B cell (primary cell): Measurements from ENCODE around the gene LHPP. TPM values are rescaled to one million over a fixed set of nuclear protein-coding genes. Genes with fewer than 3 reads are reported as not detected.

ENCODE experiments used
- ATAC-seq: fragments of 200-7000 bp; cut with Tn5 transposase; one replicate; pipeline ENCODE4 v1.10.0; 2021; ENCODE audit warnings: low read depth, mild to moderate bottlenecking, moderate number of reproducible peaks, moderate library complexity
- CTCF ChIA-PET: fragments of 350-600 bp; sonication (Branson Sonifier 250); formaldehyde crosslinking; loops from one replicate; lab custom pipeline; 2021; ENCODE audit warnings: antibody characterized with exemption, inconsistent platforms; lab: Charles Lee
- POLR2A ChIA-PET: fragments of 350-600 bp; sonication (Branson Sonifier 250); formaldehyde crosslinking; loops from one replicate; lab custom pipeline; 2021; ENCODE audit warnings: antibody characterized with exemption; lab: Charles Lee
- DNase-seq: peaks from one replicate; pipeline ENCODE4 v3.0.0; 2013
- H2AFZ ChIP-seq: 2 replicates; pipeline ENCODE4 v1.6.1; 2012; ENCODE audit warnings: mild to moderate bottlenecking, low read depth, low read length; ENCODE audit not compliant: insufficient read depth, poor library complexity, severe bottlenecking
- H3K27ac ChIP-seq, 2 donors: 1 replicate in 1 of 2; 2 replicates in 1 of 2; pipeline ENCODE4 v1.5.1; 2012 to 2013; ENCODE audit warnings: low read length in 2 of 2, mild to moderate bottlenecking in 2 of 2, moderate library complexity in 1 of 2
- H3K27me3 ChIP-seq, 4 experiments: fragments of 200-600 bp in 1 of 4; sonication (generic) in 1 of 4; replicated peaks in 1 of 4; 1 replicate in 2 of 4; 2 replicates in 2 of 4; pipeline versions ENCODE4 v1.6.1 to v1.7.0; 2013 to 2016; ENCODE audit warnings: low read length in 3 of 4, mild to moderate bottlenecking in 2 of 4, mixed read lengths in 1 of 4, moderate library complexity in 1 of 4; ENCODE audit not compliant: insufficient read depth in 4 of 4, control insufficient read depth in 3 of 4; ENCODE audit errors: control extremely low read depth in 1 of 4
- H3K36me3 ChIP-seq, 2 experiments: replicated peaks in 1 of 2; 1 replicate in 1 of 2; 2 replicates in 1 of 2; pipeline versions ENCODE4 v1.6.1 to v1.7.1; 2013; ENCODE audit warnings: low read length in 1 of 2; ENCODE audit not compliant: insufficient read depth in 2 of 2, control insufficient read depth in 1 of 2; ENCODE audit errors: control extremely low read depth in 1 of 2, extremely low read depth in 1 of 2
- H3K4me1 ChIP-seq, 2 donors: fragments of 200-600 bp in 1 of 2; sonication (generic) in 1 of 2; 1 replicate in 1 of 2; 2 replicates in 1 of 2; pipeline versions ENCODE4 v1.5.1 to v1.6.1; 2013 to 2017; ENCODE audit warnings: low read length in 2 of 2; ENCODE audit not compliant: control insufficient read depth in 2 of 2, insufficient read depth in 2 of 2
- H3K4me2 ChIP-seq: replicated peaks from 2 replicates; pipeline ENCODE3; 2012; ENCODE audit warnings: mild to moderate bottlenecking, low read depth, low read length; ENCODE audit not compliant: poor library complexity, severe bottlenecking
- H3K4me3 ChIP-seq, 5 experiments: fragments of 200-600 bp in 1 of 5; sonication (generic) in 1 of 5; 1 replicate in 3 of 5; 2 replicates in 2 of 5; pipeline versions ENCODE4 v1.5.1 to v1.7.0; 2011 to 2016; ENCODE audit warnings: low read length in 4 of 5, mild to moderate bottlenecking in 4 of 5, low read depth in 2 of 5, control low read depth in 1 of 5, moderate library complexity in 1 of 5; ENCODE audit not compliant: insufficient read depth in 1 of 5; ENCODE audit errors: control extremely low read depth in 1 of 5, extremely low read depth in 1 of 5
- H3K79me2 ChIP-seq: fragments of 200-600 bp; sonication (generic); one replicate; pipeline ENCODE4 v1.6.0; 2016; ENCODE audit warnings: low read length; ENCODE audit not compliant: control insufficient read depth, insufficient read depth
- H3K9ac ChIP-seq: fragments of 200-600 bp; sonication (generic); 2 replicates; pipeline ENCODE4 v1.6.1; 2017; ENCODE audit warnings: mild to moderate bottlenecking, low read length, moderate library complexity
- H3K9me3 ChIP-seq, 3 donors: one replicate each; pipeline versions ENCODE4 v1.6.1 to v1.7.1; 2013; ENCODE audit warnings: low read length in 2 of 3; ENCODE audit not compliant: control insufficient read depth in 2 of 3, insufficient read depth in 1 of 3; ENCODE audit errors: control extremely low read depth in 1 of 3
- H4K20me1 ChIP-seq: 2 replicates; pipeline ENCODE4 v1.6.0; 2012; ENCODE audit warnings: mild to moderate bottlenecking, low read length; ENCODE audit not compliant: insufficient read depth, control insufficient read depth, poor library complexity, severe bottlenecking
- H3K27ac Mint-ChIP-seq: one replicate; pipeline ENCODE4 v1.8.0; 2021; ENCODE audit warnings: mixed read lengths
- H3K27me3 Mint-ChIP-seq: one replicate; pipeline ENCODE4 v1.8.0; 2021; ENCODE audit warnings: mixed read lengths
- H3K4me1 Mint-ChIP-seq: one replicate; pipeline ENCODE4 v1.8.0; 2021; ENCODE audit warnings: mixed read lengths
- H3K4me3 Mint-ChIP-seq: one replicate; pipeline ENCODE4 v1.8.0; 2021; ENCODE audit warnings: mixed read lengths
- H3K9me3 Mint-ChIP-seq: one replicate; pipeline ENCODE4 v1.8.0; 2022; ENCODE audit warnings: mixed read lengths; ENCODE audit not compliant: insufficient read depth
- EZH2 ChIP-seq: IDR thresholded peaks from 2 replicates; pipeline ENCODE4 v1.6.1; 2012; ENCODE audit warnings: borderline replicate concordance, low read depth, mild to moderate bottlenecking, moderate library complexity, low read length; ENCODE audit not compliant: insufficient read depth, poor library complexity, severe bottlenecking
- WGBS: methylation state at CpG from one replicate; pipeline ENCODE4 v1.1.5; 2013; ENCODE audit warnings: missing lambda C conversion rate; ENCODE audit not compliant: insufficient coverage; 5-methylcytosine and 5-hydroxymethylcytosine counted together
- intact Hi-C: fragments of 100-400 bp; cut with micrococcal nuclease; formaldehyde crosslinking; loops from one replicate; pipeline ENCODE4 v1.10.0; 2022
- polyA plus RNA-seq: library from polyadenylated mRNA; depleted of rRNA; stranded (reverse); fragments of >200 nt; gene quantifications from 2 replicates; pipeline ENCODE4 v1.2.3, GENCODE V29; 2012
- total RNA-seq, 2 donors: library from RNA; stranded (reverse); fragments of 120-200 nt in 1 of 2; gene quantifications; 1 replicate in 1 of 2; 2 replicates in 1 of 2; pipeline versions ENCODE4 v1.2.3 to v1.2.4, GENCODE V29; 2013 to 2022
- TF ChIP-seq, protein P1 (sequence below): fragments of 200-600 bp; IDR thresholded peaks from one replicate; pipeline ENCODE4 v1.8.0; 2022; ENCODE audit warnings: antibody characterized with exemption, mild to moderate bottlenecking

The LHPP gene
- total and polyA plus RNA-seq, 2 donors (not counting 1 experiment from before 2014, with no cell fraction given) = 60.2 to 83.5 TPM

DNA sequence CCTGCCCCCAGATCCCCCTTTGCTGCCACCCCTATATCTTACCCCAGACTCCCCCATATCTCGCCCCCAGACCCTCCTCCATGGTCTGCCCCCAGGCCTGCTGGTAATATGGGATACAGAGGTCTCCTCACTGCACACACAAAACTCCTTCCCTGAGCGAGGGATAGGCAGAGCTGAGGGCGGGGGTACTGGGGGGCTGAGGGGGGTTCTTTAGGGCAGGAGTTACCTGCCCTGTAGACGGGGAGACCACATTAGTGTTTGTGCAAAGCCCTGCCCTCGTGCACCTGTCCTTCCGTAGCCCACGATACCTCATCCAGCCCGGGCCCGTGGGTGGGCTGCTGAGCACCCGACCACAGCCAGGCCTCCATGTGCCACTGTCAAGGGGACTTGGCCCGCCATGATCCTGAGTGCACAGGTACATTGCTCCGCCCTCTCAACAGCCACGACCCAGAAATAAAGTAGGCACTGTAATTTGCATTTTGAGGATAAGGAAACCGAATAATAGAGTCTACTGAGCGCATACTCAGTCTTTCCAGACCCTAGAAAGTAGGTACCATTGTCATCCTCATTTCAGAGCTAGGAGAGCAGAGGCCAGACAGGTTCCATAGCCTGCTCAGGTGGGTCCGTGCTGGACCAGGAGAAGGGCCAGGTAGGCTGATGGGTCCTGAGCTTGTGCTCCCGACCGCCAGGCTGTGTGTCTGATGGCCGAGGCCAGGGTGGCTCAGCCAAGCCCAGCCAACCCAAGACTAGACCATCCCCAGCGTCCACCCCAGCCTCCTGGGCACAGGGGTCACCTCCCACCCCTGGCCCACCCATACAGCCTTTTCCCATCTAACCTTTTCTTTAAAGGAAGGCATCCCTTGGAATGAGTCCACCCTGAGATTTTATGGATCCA, 115.2 kb downstream of the LHPP start:
- WGBS = 77% methylated on average over 15 of the region's 20 CpGs
- no peak overlapping the region for H2AFZ ChIP-seq

DNA sequence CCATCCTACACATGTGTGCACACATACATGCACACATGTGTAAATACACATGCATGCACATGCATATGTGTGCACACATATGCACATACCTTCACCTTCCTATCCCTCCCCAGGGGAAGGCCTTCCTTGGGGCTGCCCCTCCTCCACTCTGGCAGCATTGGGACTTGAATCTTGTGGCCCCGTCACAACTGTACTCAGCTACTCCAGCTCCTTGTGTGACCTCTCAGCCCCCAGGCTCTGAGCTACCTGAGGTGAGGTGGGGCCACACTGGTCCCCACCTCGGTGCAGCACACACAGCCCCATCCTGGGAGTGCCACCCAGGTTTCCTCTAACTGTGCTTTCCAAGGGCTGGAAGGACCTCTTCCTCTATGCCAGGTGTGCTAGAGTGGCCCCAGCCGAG, 116.0 kb downstream of the LHPP start:
- peaks cover 22% of the 10 kb centered on the region for H3K79me2 ChIP-seq
- peaks cover 0 to 3% (median 2%) of the 10 kb centered on the region in 3 donors for H3K9me3 ChIP-seq
- no peak overlapping the region for H3K4me2 ChIP-seq
- WGBS = 93% methylated on average over 3 of the region's 3 CpGs
- Mint-ChIP-seq H3K27ac (no peak overlapping the region), H3K9me3 (no peaks in the 10 kb centered on the region), H3K27me3 (no peaks in the 10 kb centered on the region), H3K4me3 (no peak overlapping the region), H3K4me1 (peaks cover 29% of the 10 kb centered on the region)
- peaks cover 0 to 9% of the 10 kb centered on the region in 2 donors for H3K4me1 ChIP-seq
- H4K20me1 ChIP-seq = no peaks in the 10 kb centered on the region
- ATAC-seq = no peak
- H3K27ac ChIP-seq = no peak overlapping the region
- ChIA-PET CTCF (no interaction called here), POLR2A (no interaction called here)
- H3K4me3 ChIP-seq = no peak overlapping the region
- no peak overlapping the region for H2AFZ ChIP-seq
- intact Hi-C loops = no loop called here
- H3K36me3 ChIP-seq = no peaks in the 10 kb centered on the region
- TF ChIP-seq EZH2 = no peak
- TF ChIP-seq, protein P1, sequence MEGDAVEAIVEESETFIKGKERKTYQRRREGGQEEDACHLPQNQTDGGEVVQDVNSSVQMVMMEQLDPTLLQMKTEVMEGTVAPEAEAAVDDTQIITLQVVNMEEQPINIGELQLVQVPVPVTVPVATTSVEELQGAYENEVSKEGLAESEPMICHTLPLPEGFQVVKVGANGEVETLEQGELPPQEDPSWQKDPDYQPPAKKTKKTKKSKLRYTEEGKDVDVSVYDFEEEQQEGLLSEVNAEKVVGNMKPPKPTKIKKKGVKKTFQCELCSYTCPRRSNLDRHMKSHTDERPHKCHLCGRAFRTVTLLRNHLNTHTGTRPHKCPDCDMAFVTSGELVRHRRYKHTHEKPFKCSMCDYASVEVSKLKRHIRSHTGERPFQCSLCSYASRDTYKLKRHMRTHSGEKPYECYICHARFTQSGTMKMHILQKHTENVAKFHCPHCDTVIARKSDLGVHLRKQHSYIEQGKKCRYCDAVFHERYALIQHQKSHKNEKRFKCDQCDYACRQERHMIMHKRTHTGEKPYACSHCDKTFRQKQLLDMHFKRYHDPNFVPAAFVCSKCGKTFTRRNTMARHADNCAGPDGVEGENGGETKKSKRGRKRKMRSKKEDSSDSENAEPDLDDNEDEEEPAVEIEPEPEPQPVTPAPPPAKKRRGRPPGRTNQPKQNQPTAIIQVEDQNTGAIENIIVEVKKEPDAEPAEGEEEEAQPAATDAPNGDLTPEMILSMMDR = no peak
- no peak overlapping the region for H3K9ac ChIP-seq
- no peaks in the 10 kb centered on the region for H3K27me3 ChIP-seq
- no peak for DNase-seq

More for the DNA sequence above, 115.2 kb downstream of the LHPP start:
- Mint-ChIP-seq H3K9me3 (no peaks in the 10 kb centered on the region), H3K4me1 (peaks cover 27% of the 10 kb centered on the region), H3K27me3 (no peaks in the 10 kb centered on the region), H3K4me3 (no peak overlapping the region), H3K27ac (no peak overlapping the region)
- no peaks in the 10 kb centered on the region for H3K27me3 ChIP-seq
- POLR2A ChIA-PET = no interaction called here
- CTCF ChIA-PET = interaction anchor here (1.1 kb wide), 2 partner anchors 36 to 50 kb away, joined by 3 read pairs; no protein-coding TSS in a partner anchor
- no peak for DNase-seq
- H3K79me2 ChIP-seq = peaks cover 24% of the 10 kb centered on the region
- no peaks in the 10 kb centered on the region for H3K36me3 ChIP-seq
- no peak overlapping the region for H3K4me3 ChIP-seq
- H3K9ac ChIP-seq = no peak overlapping the region
- no peak overlapping the region for H3K4me2 ChIP-seq
- no peak for TF ChIP-seq EZH2
- TF ChIP-seq, protein P1 = no peak
- no peak overlapping the region for H3K27ac ChIP-seq
- intact Hi-C loops = no loop called here
- peaks cover 2 to 14% of the 10 kb centered on the region in 2 donors for H3K4me1 ChIP-seq
- ATAC-seq = no peak
- peaks cover 0 to 3% (median 2%) of the 10 kb centered on the region in 3 donors for H3K9me3 ChIP-seq
- no peaks in the 10 kb centered on the region for H4K20me1 ChIP-seq
